DOHH2 (cell line): ENCODE results near the gene MCUB.
A peak's percentile ranks its signal among the peaks of the same experiment; 100 is the strongest.
"Not testable (repeated sequence)": the region's sequence is repeated elsewhere in the genome, so short reads cannot be mapped to it uniquely, and the experiment has no call there.

ENCODE experiments used
- H3F3A ChIP-seq: fragments of 200-600 bp; sonication (generic), shearing (Covaris generic); 2 replicates; pipeline ENCODE4 v1.6.0; 2016; ENCODE audit warnings: antibody characterized with exemption, mild to moderate bottlenecking; ENCODE audit not compliant: control insufficient read depth, insufficient read depth
- H3K27ac ChIP-seq: fragments of 200-600 bp; sonication (generic); 2 replicates; pipeline ENCODE4 v1.5.1; 2014; ENCODE audit warnings: low read depth, mild to moderate bottlenecking, low read length, moderate library complexity
- H3K27me3 ChIP-seq: fragments of 200-600 bp; sonication (generic); 2 replicates; pipeline ENCODE4 v1.6.1; 2014; ENCODE audit warnings: mild to moderate bottlenecking, low read length, mixed read lengths; ENCODE audit not compliant: control insufficient read depth
- H3K36me3 ChIP-seq: fragments of 200-600 bp; sonication (generic); 2 replicates; pipeline ENCODE4 v1.6.1; 2014; ENCODE audit warnings: mild to moderate bottlenecking, low read length, moderate library complexity, mixed read lengths; ENCODE audit not compliant: control insufficient read depth
- H3K4me1 ChIP-seq: fragments of 200-600 bp; sonication (generic); 2 replicates; pipeline ENCODE4 v1.6.1; 2014; ENCODE audit warnings: mild to moderate bottlenecking, low read length, mixed read lengths; ENCODE audit not compliant: control insufficient read depth
- H3K4me2 ChIP-seq: fragments of 200-600 bp; sonication (generic); 2 replicates; pipeline ENCODE4 v1.6.0; 2014; ENCODE audit warnings: mild to moderate bottlenecking, low read length, moderate library complexity
- H3K4me3 ChIP-seq: fragments of 200-600 bp; sonication (generic); 2 replicates; pipeline ENCODE4 v1.5.1; 2014; ENCODE audit warnings: mild to moderate bottlenecking, low read length, mixed read lengths
- H3K79me2 ChIP-seq: fragments of 200-600 bp; sonication (generic); 2 replicates; pipeline ENCODE4 v1.6.1; 2014; ENCODE audit warnings: mild to moderate bottlenecking, low read length, mixed read lengths; ENCODE audit not compliant: control insufficient read depth
- H3K9me2 ChIP-seq: fragments of 200-600 bp; sonication (generic); replicated peaks from 2 replicates; pipeline ENCODE4 v1.6.1; 2014; ENCODE audit warnings: mild to moderate bottlenecking, low read length, mixed read lengths; ENCODE audit not compliant: control insufficient read depth
- H3K9me3 ChIP-seq: fragments of 200-600 bp; sonication (generic); 2 replicates; pipeline ENCODE4 v1.6.1; 2014; ENCODE audit warnings: antibody characterized with exemption, low read length, mixed read lengths; ENCODE audit not compliant: control insufficient read depth, insufficient read depth
- H4K20me1 ChIP-seq: fragments of 200-600 bp; sonication (generic); 2 replicates; pipeline ENCODE4 v1.6.0; 2014; ENCODE audit warnings: low read depth, mild to moderate bottlenecking, antibody characterized with exemption, low read length, moderate library complexity; ENCODE audit not compliant: control insufficient read depth, insufficient read depth
- CTCF ChIP-seq: fragments of 200-600 bp; sonication (generic); IDR thresholded peaks from one replicate; pipeline ENCODE4 v1.5.1; 2014; ENCODE audit warnings: antibody characterized with exemption, mild to moderate bottlenecking, low read depth, low read length; ENCODE audit not compliant: poor library complexity, severe bottlenecking
- EZH2phosphoT487 ChIP-seq: fragments of 200-600 bp; sonication (generic); IDR thresholded peaks from 2 replicates; pipeline ENCODE4 v1.6.1; 2017; ENCODE audit warnings: borderline replicate concordance, mild to moderate bottlenecking, antibody characterized with exemption, low read length, moderate library complexity, mixed read lengths

Gene MCUB

GRCh38 chr4:109559983-109560686, at the start of gene MCUB:
MCUB (plus strand) TSS chr4:109560246; CDS start chr4:109560338, 92 bp downstream.
- Histone ChIP-seq H3K27ac (peak within 1 kb of the TSS; percentile 96), H3K4me2 (peak within 1 kb of the TSS; percentile 85)

GRCh38 chr4:109510687-109511086, 49.4 kb upstream of the MCUB start:
- no peak overlapping the region for H3K4me3 ChIP-seq
- H3K4me2 ChIP-seq: no peak overlapping the region
- no peaks in the 10 kb centered on the region for H3K9me2 ChIP-seq
- H3K79me2 ChIP-seq: no peaks in the 10 kb centered on the region
- no peak overlapping the region for H3K27ac ChIP-seq
- H3K36me3 ChIP-seq: peaks cover 31% of the 10 kb centered on the region
- no peaks in the 10 kb centered on the region for H4K20me1 ChIP-seq
- H3K27me3 ChIP-seq: no peaks in the 10 kb centered on the region
- TF ChIP-seq CTCF: no peak
- TF ChIP-seq EZH2phosphoT487: no peak
- no peaks in the 10 kb centered on the region for H3K4me1 ChIP-seq
- no peaks in the 10 kb centered on the region for H3K9me3 ChIP-seq
- peaks cover 3% of the 10 kb centered on the region; the same call in 1 of the 2 replicates for H3F3A ChIP-seq

More at GRCh38 chr4:109559983-109560686, at the start of gene MCUB:
- Histone ChIP-seq H3K27me3 (no peaks in the 10 kb centered on the region), H3K9me3 (peaks cover 9% of the 10 kb centered on the region; the same call in 1 of the 2 replicates), H4K20me1 (peaks cover 7% of the 10 kb centered on the region; the same call in 1 of the 2 replicates), H3K4me3 (peak within 1 kb of the TSS; percentile 89), H3K36me3 (peaks cover 39% of the 10 kb centered on the region), H3K79me2 (peaks cover 57% of the 10 kb centered on the region), H3K9me2 (no peaks in the 10 kb centered on the region), H3K4me1 (peaks cover 57% of the 10 kb centered on the region), H3F3A (peaks cover 10% of the 10 kb centered on the region)
- TF ChIP-seq EZH2phosphoT487 (no peak), CTCF (no peak)

- Histone ChIP-seq H3K27ac (no peak overlapping the region), H3K9me2 (no peaks in the 10 kb centered on the region), H3K4me2 (no peak overlapping the region), H3K4me1 (no peaks in the 10 kb centered on the region), H3K36me3 (peaks cover 30% of the 10 kb centered on the region), H4K20me1 (no peaks in the 10 kb centered on the region), H3K79me2 (no peaks in the 10 kb centered on the region), H3K4me3 (no peak overlapping the region), H3K9me3 (no peaks in the 10 kb centered on the region), H3F3A (peaks cover 3% of the 10 kb centered on the region; the same call in 1 of the 2 replicates), H3K27me3 (no peaks in the 10 kb centered on the region)
- TF ChIP-seq CTCF: no peak
- TF ChIP-seq EZH2phosphoT487: no peak
Observed at GRCh38 chr4:109511414-109511813, 48.6 kb upstream of the MCUB start.

- not testable (repeated sequence) for H3K9me2 ChIP-seq, H3K79me2 ChIP-seq, H3K4me1 ChIP-seq, H3K4me3 ChIP-seq, H3K27ac ChIP-seq, H3F3A ChIP-seq, H3K27me3 ChIP-seq, H4K20me1 ChIP-seq, H3K9me3 ChIP-seq, H3K4me2 ChIP-seq
- H3K36me3 ChIP-seq: peaks cover 42% of the 10 kb centered on the region
Observed at GRCh38 chr4:109513368-109513767, 46.7 kb upstream of the MCUB start.
